ENCODE measurements around the gene TFR2. TPM values are rescaled to one million over a fixed set of nuclear protein-coding genes. Genes with fewer than 3 reads are reported as not detected.

The TFR2 gene
- total RNA-seq, 2 experiments from 2014 or later: 7.3 to 9.8 TPM

DNA sequence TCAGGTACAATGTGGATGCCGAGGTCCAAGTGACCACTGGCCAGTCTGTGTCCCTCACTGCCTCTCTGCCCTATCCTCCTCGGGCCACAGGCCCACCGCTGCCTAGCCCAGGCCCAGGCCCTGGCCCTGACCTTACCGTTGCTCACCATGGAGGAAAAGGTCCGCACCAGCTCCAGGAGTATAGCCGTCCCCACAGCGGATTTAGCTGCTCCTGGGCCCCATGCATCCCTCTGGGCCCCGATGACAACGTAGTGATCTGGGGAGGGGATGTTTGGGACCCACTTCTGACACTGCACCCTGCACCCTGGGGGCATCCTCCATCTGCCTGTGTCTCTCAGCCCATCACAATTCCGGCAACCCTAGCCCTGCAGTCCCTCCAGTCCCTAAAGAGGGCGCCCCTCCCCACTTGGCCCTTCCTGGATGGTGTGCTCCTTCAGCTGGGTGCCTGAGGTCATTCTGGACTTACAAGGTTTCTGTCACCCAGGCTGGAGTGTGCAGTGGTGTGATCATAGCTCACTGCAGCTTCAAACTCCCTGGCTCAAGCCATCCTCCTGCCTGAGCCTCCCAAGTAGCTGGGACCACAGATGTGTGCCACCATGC lies 12.1 kb downstream of the TFR2 start:
- H3K27me3 Mint-ChIP-seq: no peaks in the 10 kb centered on the region
- no peaks in the 10 kb centered on the region for H3K9me3 Mint-ChIP-seq
- ChIA-PET CTCF (interaction anchor here (0.6 to 1.5 kb wide), 10 partner anchors 10 to 461 kb away, joined by 3 to 7 read pairs (median 4); partner anchors contain the start of genes FBXO24 and LRCH4), POLR2A (no interaction called here)
- H3K36me3 Mint-ChIP-seq (ENCODE audit: low read depth): peaks cover 13% of the 10 kb centered on the region
- no peak overlapping the region for H3K4me3 Mint-ChIP-seq
- peaks cover 68% of the 10 kb centered on the region for H3K4me1 Mint-ChIP-seq
- peak overlapping the region; percentile 80 for H3K27ac Mint-ChIP-seq
- peak; percentile 18 for DNase-seq

GRCh38 chr7:100627238-100627549 lies 14.2 kb downstream of the TFR2 start:
- ChIA-PET CTCF (interaction anchor here (0.6 to 3.2 kb wide), 6 partner anchors 8 to 68 kb away, joined by 3 to 25 read pairs (median 7); partner anchors contain the start of gene MOSPD3), POLR2A (no interaction called here)
- DNase-seq: no peak
- no peaks in the 10 kb centered on the region for H3K27me3 Mint-ChIP-seq
- peaks cover 19% of the 10 kb centered on the region for H3K36me3 Mint-ChIP-seq (ENCODE audit: low read depth)
- H3K4me3 Mint-ChIP-seq: peak overlapping the region; percentile 76
- H3K4me1 Mint-ChIP-seq: peaks cover 70% of the 10 kb centered on the region
- no peaks in the 10 kb centered on the region for H3K9me3 Mint-ChIP-seq
- H3K27ac Mint-ChIP-seq: peak overlapping the region; percentile 86

- Mint-ChIP-seq H3K36me3 (ENCODE audit: low read depth) (peaks cover 21% of the 10 kb centered on the region), H3K4me1 (peaks cover 70% of the 10 kb centered on the region), H3K9me3 (no peaks in the 10 kb centered on the region), H3K27ac (peak overlapping the region; percentile 86), H3K4me3 (peak overlapping the region; percentile 76), H3K27me3 (no peaks in the 10 kb centered on the region)
- DNase-seq: peak; percentile 90
- ChIA-PET CTCF (interaction anchor here (0.7 to 3.2 kb wide), 9 partner anchors 8 to 79 kb away, joined by 3 to 25 read pairs (median 6); partner anchors contain the start of genes MOSPD3 and POP7), POLR2A (interaction anchor here (0.6 kb wide), 2 partner anchors 14 to 463 kb away, joined by 3 to 4 read pairs; partner anchors contain the start of gene MOSPD3)
These were observed 14.7 kb downstream of the TFR2 start for GRCh38 chr7:100626530-100627237.

DNA sequence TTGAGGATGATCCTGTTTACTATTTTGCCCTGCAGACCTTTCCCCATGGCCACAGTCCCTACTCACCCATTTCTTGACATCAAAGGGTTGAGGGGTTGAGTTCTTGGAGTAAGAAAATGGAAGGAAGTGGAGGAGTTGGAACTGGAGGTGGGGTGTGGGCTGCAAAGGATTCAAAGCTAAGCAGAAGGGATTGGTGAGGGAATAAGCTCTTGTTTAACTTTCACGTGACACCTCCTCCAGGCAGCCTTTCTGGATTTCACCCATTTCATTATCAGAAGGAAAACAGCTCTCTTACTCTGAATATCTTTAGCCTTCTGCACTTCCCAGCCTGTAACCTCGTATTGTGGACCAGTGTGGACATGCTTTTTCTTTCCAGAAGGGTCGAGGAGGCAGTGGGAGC lies 15.3 kb downstream of the TFR2 start:
- CTCF ChIA-PET: interaction anchor here (0.6 to 3.2 kb wide), 12 partner anchors 9 to 226 kb away, joined by 3 to 25 read pairs (median 4); partner anchors contain the start of genes MOSPD3, POP7 and SLC12A9
- Mint-ChIP-seq H3K4me1 (peaks cover 69% of the 10 kb centered on the region), H3K27ac (peak overlapping the region; percentile 86), H3K27me3 (no peaks in the 10 kb centered on the region), H3K36me3 (ENCODE audit: low read depth) (peaks cover 24% of the 10 kb centered on the region), H3K4me3 (peak overlapping the region; percentile 76), H3K9me3 (no peaks in the 10 kb centered on the region)
- POLR2A ChIA-PET: interaction anchor here (0.6 kb wide), 2 partner anchors 14 to 464 kb away, joined by 3 to 4 read pairs; partner anchors contain the start of gene MOSPD3
- no peak for DNase-seq

GRCh38 chr7:100623951-100624824 lies 17.2 kb downstream of the TFR2 start:
- CTCF ChIA-PET: interaction anchor here (0.7 to 2.2 kb wide), 5 partner anchors 9 to 184 kb away, joined by 3 to 6 read pairs (median 5); partner anchors contain the start of genes MOSPD3 and PCOLCE
- POLR2A ChIA-PET: no interaction called here
- Mint-ChIP-seq H3K4me3 (peak overlapping the region; percentile 52), H3K9me3 (no peaks in the 10 kb centered on the region), H3K27me3 (no peaks in the 10 kb centered on the region), H3K4me1 (peaks cover 57% of the 10 kb centered on the region), H3K27ac (peak overlapping the region; percentile 90), H3K36me3 (ENCODE audit: low read depth) (peaks cover 28% of the 10 kb centered on the region)
- peak; percentile 59 for DNase-seq

DNA sequence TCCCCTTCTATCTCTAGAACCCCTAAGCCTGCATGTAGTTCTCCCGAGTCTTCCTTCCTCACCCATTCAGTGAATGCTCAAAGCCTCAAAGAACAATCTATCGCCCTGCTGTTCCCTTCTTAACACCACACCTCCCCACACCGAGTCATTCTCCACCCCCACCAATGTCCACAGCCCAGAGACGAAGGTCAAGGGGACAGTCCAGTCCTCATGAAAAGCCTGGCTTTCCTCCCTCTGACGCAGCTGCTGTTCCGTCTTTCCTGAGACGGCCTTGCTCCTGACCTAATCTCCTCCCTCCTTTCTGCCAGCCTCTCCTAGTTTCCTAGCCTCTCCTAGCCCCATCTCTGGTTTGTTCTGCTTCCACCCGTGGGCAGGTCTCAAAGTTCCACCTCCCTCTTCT lies 19.8 kb downstream of the TFR2 start:
- CTCF ChIA-PET: interaction anchor here (1.8 kb wide), 1 partner anchor 13 kb away, joined by 5 read pairs; no protein-coding TSS in a partner anchor
- Mint-ChIP-seq H3K4me3 (no peak overlapping the region), H3K27ac (peak overlapping the region; percentile 31), H3K9me3 (no peaks in the 10 kb centered on the region), H3K36me3 (ENCODE audit: low read depth) (peaks cover 20% of the 10 kb centered on the region), H3K4me1 (peaks cover 42% of the 10 kb centered on the region), H3K27me3 (no peaks in the 10 kb centered on the region)
- DNase-seq: no peak
- POLR2A ChIA-PET: no interaction called here

GRCh38 chr7:100620804-100621203 lies 20.5 kb downstream of the TFR2 start:
- DNase-seq: no peak
- no peak overlapping the region for H3K27ac Mint-ChIP-seq
- H3K27me3 Mint-ChIP-seq: no peaks in the 10 kb centered on the region
- ChIA-PET POLR2A (no interaction called here), CTCF (interaction anchor here (1.8 kb wide), 1 partner anchor 14 kb away, joined by 5 read pairs; no protein-coding TSS in a partner anchor)
- no peaks in the 10 kb centered on the region for H3K9me3 Mint-ChIP-seq
- peaks cover 35% of the 10 kb centered on the region for H3K4me1 Mint-ChIP-seq
- H3K36me3 Mint-ChIP-seq (ENCODE audit: low read depth): peaks cover 20% of the 10 kb centered on the region
- H3K4me3 Mint-ChIP-seq: no peak overlapping the region

- Mint-ChIP-seq H3K27me3 (no peaks in the 10 kb centered on the region), H3K27ac (no peak overlapping the region), H3K4me3 (no peak overlapping the region), H3K9me3 (no peaks in the 10 kb centered on the region), H3K36me3 (ENCODE audit: low read depth) (peaks cover 21% of the 10 kb centered on the region), H3K4me1 (peaks cover 31% of the 10 kb centered on the region)
- DNase-seq: no peak
- POLR2A ChIA-PET: no interaction called here
- CTCF ChIA-PET: interaction anchor here (0.6 kb wide), 1 partner anchor 11 kb away, joined by 3 read pairs; no protein-coding TSS in a partner anchor
These were observed 21.1 kb downstream of the TFR2 start for GRCh38 chr7:100620239-100620638.

DNA sequence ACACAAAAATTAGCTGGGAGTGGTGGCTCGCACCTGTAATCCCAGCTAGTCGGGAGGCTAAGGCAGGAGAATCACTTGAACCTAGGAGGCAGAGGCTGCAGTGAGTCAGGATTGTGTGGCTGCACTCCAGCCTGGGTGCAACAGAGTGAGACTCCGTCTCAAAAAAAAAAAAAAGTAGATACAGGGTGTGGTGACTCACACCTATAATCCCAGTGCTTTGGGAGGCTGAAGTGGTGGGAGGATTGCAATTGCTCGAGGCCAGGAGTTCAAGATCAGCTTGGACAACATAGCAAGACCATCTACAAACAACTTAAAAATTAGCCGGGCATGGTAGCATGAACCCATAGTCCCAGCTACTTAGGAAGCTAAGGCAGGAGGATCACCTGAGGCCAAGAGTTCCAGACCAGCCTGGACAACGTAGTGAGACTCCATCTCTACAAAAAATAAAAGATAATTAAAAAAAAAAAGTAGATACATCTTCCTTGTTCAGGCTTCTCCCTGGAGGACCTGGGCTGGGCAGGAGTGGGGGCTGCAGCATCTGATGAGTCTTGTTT lies 27.0 kb downstream of the TFR2 start:
- Mint-ChIP-seq H3K36me3 (ENCODE audit: low read depth) (peaks cover 10% of the 10 kb centered on the region), H3K4me3 (peak overlapping the region; percentile 98), H3K27me3 (peaks cover under 1% of the 10 kb centered on the region), H3K4me1 (peaks cover 23% of the 10 kb centered on the region), H3K27ac (no peak overlapping the region), H3K9me3 (no peaks in the 10 kb centered on the region)
- no peak for DNase-seq
- ChIA-PET POLR2A (no interaction called here), CTCF (interaction anchor here (1.2 to 5.4 kb wide), 5 partner anchors 9 to 29 kb away, joined by 3 to 26 read pairs (median 11); partner anchors contain the start of genes FBXO24 and LRCH4)

- Mint-ChIP-seq H3K27ac (peak overlapping the region; percentile 83), H3K4me1 (peaks cover 23% of the 10 kb centered on the region)
- CTCF ChIA-PET: interaction anchor here (0.9 to 5.4 kb wide), 10 partner anchors 10 to 118 kb away, joined by 3 to 26 read pairs (median 6); partner anchors contain the start of genes FBXO24, GIGYF1 and LRCH4
These were observed 27.8 kb downstream of the TFR2 start for GRCh38 chr7:100613412-100614175.

GRCh38 chr7:100612730-100613390 lies 28.5 kb downstream of the TFR2 start:
- POLR2A ChIA-PET: interaction anchor here (0.9 to 1.3 kb wide), 3 partner anchors 14 to 93 kb away, joined by 4 to 8 read pairs (median 4); partner anchors contain the start of genes FBXO24, LRCH4 and POP7
- peaks cover 23% of the 10 kb centered on the region for H3K4me1 Mint-ChIP-seq

More at GRCh38 chr7:100613412-100614175, 27.8 kb downstream of the TFR2 start:
- DNase-seq: peak; percentile 11
- POLR2A ChIA-PET: no interaction called here
- peaks cover 10% of the 10 kb centered on the region for H3K36me3 Mint-ChIP-seq (ENCODE audit: low read depth)
- H3K27me3 Mint-ChIP-seq: peaks cover 1% of the 10 kb centered on the region
- peak overlapping the region; percentile 98 for H3K4me3 Mint-ChIP-seq
- no peaks in the 10 kb centered on the region for H3K9me3 Mint-ChIP-seq

More at GRCh38 chr7:100612730-100613390, 28.5 kb downstream of the TFR2 start:
- CTCF ChIA-PET: interaction anchor here (0.7 to 3.9 kb wide), 21 partner anchors 11 to 240 kb away, joined by 3 to 25 read pairs (median 5); partner anchors contain the start of genes FBXO24, GIGYF1, LRCH4 and POP7
- H3K4me3 Mint-ChIP-seq: peak overlapping the region; percentile 98
- H3K27ac Mint-ChIP-seq: peak overlapping the region; percentile 100
- peaks cover 1% of the 10 kb centered on the region for H3K27me3 Mint-ChIP-seq
- peaks cover 10% of the 10 kb centered on the region for H3K36me3 Mint-ChIP-seq (ENCODE audit: low read depth)
- no peaks in the 10 kb centered on the region for H3K9me3 Mint-ChIP-seq
- DNase-seq: peak; percentile 53
